Stimulated activated CD4-positive, alpha-beta T cell treated with anti-CD3 and anti-CD28 coated beads, Interleukin-12 subunit alpha, Interleukin-12 subunit beta, amount 100 ng/mL, for 24 hours (primary cell): ENCODE results near the gene CTNND2.

ENCODE experiments used
- DNase-seq, 2 experiments: peaks; one replicate each; pipeline ENCODE4 v3.0.0-alpha.2; 2020; ENCODE audit warnings: low read depth in 2 of 2

Gene CTNND2

GRCh38 chr5:10927608-10928007, 976.6 kb downstream of the CTNND2 start:
- no peak for DNase-seq

GRCh38 chr5:10923310-10923709, 980.9 kb downstream of the CTNND2 start:
- no peak for DNase-seq
